NK-92 (cell line): Measurements from ENCODE around the gene JPH2.

Experiments
- DNase-seq: peaks from one replicate; lab custom pipeline; 2025; ENCODE audit not compliant: unreplicated experiment; lab: John Stamatoyannopoulos, UW

The JPH2 gene

GRCh38 chr20:44126445-44126844, 60.5 kb downstream of the JPH2 start:
- no peak for DNase-seq

GRCh38 chr20:44125332-44126127, 61.5 kb downstream of the JPH2 start:
- no peak for DNase-seq

GRCh38 chr20:44123874-44124535, 63.0 kb downstream of the JPH2 start:
- no peak for DNase-seq

GRCh38 chr20:44123251-44123650, 63.7 kb downstream of the JPH2 start:
- DNase-seq: no peak

- DNase-seq: no peak
Measured at GRCh38 chr20:44120676-44121425, 66.1 kb downstream of the JPH2 start.

- DNase-seq: no peak
Measured at GRCh38 chr20:44118185-44119033, 68.6 kb downstream of the JPH2 start.

GRCh38 chr20:44117296-44118184, 69.4 kb downstream of the JPH2 start:
- DNase-seq: no peak

- no peak for DNase-seq
Measured at GRCh38 chr20:44115762-44116644, 71.0 kb downstream of the JPH2 start.

GRCh38 chr20:44115181-44115580, 71.8 kb downstream of the JPH2 start:
- DNase-seq: no peak

GRCh38 chr20:44113618-44114376, 73.2 kb downstream of the JPH2 start:
- DNase-seq: no peak

- no peak for DNase-seq
Measured at GRCh38 chr20:44112889-44113617, 73.9 kb downstream of the JPH2 start.

GRCh38 chr20:44112456-44112855, 74.5 kb downstream of the JPH2 start:
- DNase-seq: no peak

- no peak for DNase-seq
Measured at GRCh38 chr20:44111712-44112335, 75.2 kb downstream of the JPH2 start.

GRCh38 chr20:44110816-44111568, 76.0 kb downstream of the JPH2 start:
- DNase-seq: no peak

GRCh38 chr20:44109951-44110361, 77.0 kb downstream of the JPH2 start:
- no peak for DNase-seq

GRCh38 chr20:44106615-44107014, 80.4 kb downstream of the JPH2 start:
- DNase-seq: no peak
